Liver (tissue), 3 donors: ENCODE results near the gene GAPVD1.

Experiments used
- ATF3 ChIP-seq: IDR thresholded peaks from 2 replicates; pipeline ENCODE4 v1.6.1; 2016; ENCODE audit warnings: antibody characterized with exemption
- EGR1 ChIP-seq, 2 donors: IDR thresholded peaks; 2 replicates each; pipeline ENCODE4 v1.6.1; 2016 to 2018; ENCODE audit warnings: antibody characterized with exemption in 2 of 2, low read depth in 2 of 2
- GABPA ChIP-seq, 2 donors: IDR thresholded peaks in 1 of 2; conservative IDR thresholded peaks in 1 of 2; 2 replicates each; pipeline ENCODE4 v1.6.1; 2016; ENCODE audit warnings: antibody characterized with exemption in 2 of 2, mild to moderate bottlenecking in 1 of 2, moderate library complexity in 1 of 2
- JUND ChIP-seq, 2 donors: IDR thresholded peaks; 2 replicates each; pipeline ENCODE4 v1.6.1; 2016; ENCODE audit warnings: antibody characterized with exemption in 2 of 2
- NR2F2 ChIP-seq: IDR thresholded peaks from 2 replicates; pipeline ENCODE4 v1.6.1; 2016; ENCODE audit warnings: antibody characterized with exemption
- RAD21 ChIP-seq, 2 donors: IDR thresholded peaks; 2 replicates each; pipeline ENCODE4 v1.6.1; 2016; ENCODE audit warnings: antibody characterized with exemption in 2 of 2, mild to moderate bottlenecking in 2 of 2
- REST ChIP-seq: IDR thresholded peaks from 2 replicates; pipeline ENCODE4 v1.6.1; 2016; ENCODE audit warnings: antibody characterized with exemption, mild to moderate bottlenecking
- SP1 ChIP-seq: IDR thresholded peaks from 2 replicates; pipeline ENCODE4 v1.6.1; 2018; ENCODE audit warnings: antibody characterized with exemption, mild to moderate bottlenecking
- TAF1 ChIP-seq: conservative IDR thresholded peaks from 2 replicates; pipeline ENCODE4 v1.6.1; 2016; ENCODE audit warnings: antibody characterized with exemption, mild to moderate bottlenecking
- YY1 ChIP-seq: IDR thresholded peaks from 2 replicates; pipeline ENCODE4 v1.6.1; 2016; ENCODE audit warnings: antibody characterized with exemption, mild to moderate bottlenecking
- TF ChIP-seq, protein P1 (sequence below): fragments of 150-350 bp; IDR thresholded peaks from 2 replicates; pipeline ENCODE4 v1.5.1; 2017; ENCODE audit warnings: improper control_type of control experiment, low read depth, low read length; ENCODE audit not compliant: missing input control
- TF ChIP-seq, protein P2 (sequence below): IDR thresholded peaks from 2 replicates; pipeline ENCODE4 v1.6.1; 2016; ENCODE audit warnings: antibody characterized with exemption
- donor health status: healthy.
- donor health status: healthy.

DNA sequence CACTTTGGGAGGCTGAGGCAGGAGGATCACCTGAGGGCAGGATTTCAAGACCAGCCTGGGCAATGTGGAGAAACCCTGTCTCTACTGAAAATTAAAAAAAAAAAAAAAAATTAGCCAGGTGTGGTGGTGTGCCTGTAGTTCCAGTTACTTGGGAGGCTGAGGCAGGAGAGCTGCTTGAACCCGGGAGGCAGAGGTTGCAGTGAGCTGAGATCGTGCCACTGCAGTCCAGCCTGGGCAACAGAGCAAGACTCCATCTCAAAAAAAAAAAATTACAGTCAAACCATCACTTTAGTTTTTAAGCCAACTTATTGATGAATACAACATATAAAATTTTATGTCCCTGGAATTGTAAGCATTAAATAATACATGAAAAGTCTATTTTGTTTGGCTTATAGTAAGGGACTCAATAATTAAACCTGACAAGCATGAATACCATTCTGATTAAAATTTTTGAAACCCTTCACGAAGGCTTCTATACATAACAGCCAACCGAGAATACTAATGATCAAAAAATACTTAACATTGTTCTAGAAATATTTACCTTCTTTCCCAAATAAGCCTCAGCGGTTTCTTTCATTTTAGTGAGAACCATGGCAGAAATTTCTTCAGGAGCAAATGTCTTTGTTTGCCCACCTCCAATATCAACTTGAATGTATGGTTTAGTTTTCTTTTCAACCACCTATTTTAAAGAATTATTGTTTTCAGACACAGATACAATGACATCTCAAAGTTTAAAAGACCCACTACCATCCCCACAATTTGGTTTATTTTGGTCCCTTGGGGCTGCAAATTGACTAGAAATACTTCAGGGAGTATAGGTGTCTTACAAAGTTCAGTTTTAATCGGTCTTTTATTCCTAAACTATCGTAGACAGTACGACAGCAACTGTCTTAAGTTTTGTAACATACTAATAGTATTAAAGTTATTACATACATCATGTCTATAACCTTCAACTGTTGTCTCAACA, 21.7 kb upstream of the GAPVD1 start:
- TF ChIP-seq JUND (IDR thresholded peaks at IDR 0.05): no peak
- TF ChIP-seq, protein P1, sequence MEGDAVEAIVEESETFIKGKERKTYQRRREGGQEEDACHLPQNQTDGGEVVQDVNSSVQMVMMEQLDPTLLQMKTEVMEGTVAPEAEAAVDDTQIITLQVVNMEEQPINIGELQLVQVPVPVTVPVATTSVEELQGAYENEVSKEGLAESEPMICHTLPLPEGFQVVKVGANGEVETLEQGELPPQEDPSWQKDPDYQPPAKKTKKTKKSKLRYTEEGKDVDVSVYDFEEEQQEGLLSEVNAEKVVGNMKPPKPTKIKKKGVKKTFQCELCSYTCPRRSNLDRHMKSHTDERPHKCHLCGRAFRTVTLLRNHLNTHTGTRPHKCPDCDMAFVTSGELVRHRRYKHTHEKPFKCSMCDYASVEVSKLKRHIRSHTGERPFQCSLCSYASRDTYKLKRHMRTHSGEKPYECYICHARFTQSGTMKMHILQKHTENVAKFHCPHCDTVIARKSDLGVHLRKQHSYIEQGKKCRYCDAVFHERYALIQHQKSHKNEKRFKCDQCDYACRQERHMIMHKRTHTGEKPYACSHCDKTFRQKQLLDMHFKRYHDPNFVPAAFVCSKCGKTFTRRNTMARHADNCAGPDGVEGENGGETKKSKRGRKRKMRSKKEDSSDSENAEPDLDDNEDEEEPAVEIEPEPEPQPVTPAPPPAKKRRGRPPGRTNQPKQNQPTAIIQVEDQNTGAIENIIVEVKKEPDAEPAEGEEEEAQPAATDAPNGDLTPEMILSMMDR: no peak
- no peak for TF ChIP-seq ATF3
- TF ChIP-seq, protein P2, sequence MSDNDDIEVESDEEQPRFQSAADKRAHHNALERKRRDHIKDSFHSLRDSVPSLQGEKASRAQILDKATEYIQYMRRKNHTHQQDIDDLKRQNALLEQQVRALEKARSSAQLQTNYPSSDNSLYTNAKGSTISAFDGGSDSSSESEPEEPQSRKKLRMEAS: no peak
- no peak for TF ChIP-seq REST
- no peak for TF ChIP-seq YY1
- TF ChIP-seq NR2F2: no peak
- TF ChIP-seq TAF1: no peak
- TF ChIP-seq RAD21 (IDR thresholded peaks at IDR 0.05): no peak
- no peak for TF ChIP-seq SP1
- TF ChIP-seq GABPA (IDR thresholded peaks at IDR 0.05 in 1 of 2, conservative IDR thresholded peaks at IDR 0.05 in 1 of 2): no peak
- TF ChIP-seq EGR1 (IDR thresholded peaks at IDR 0.05; ENCODE audit: low read depth in 2 of 2): no peak
